GM12891 (cell line): ENCODE results near the gene ASB2.

Experiments
- DNase-seq: peaks from one replicate; pipeline ENCODE4 v3.0.0; 2011; ENCODE audit warnings: low spot score; ENCODE audit not compliant: insufficient read length
- FAIRE-seq: peaks from 2 replicates; lab custom pipeline; 2011; peaks lifted over from hg19 to GRCh38; lab: Jason Lieb, UNC
- PAX5 ChIP-seq: IDR thresholded peaks from 2 replicates; pipeline ENCODE4 v1.6.1; 2011; ENCODE audit warnings: low read length, moderate library complexity, mild to moderate bottlenecking; ENCODE audit not compliant: insufficient read depth, severe bottlenecking
- POLR2A ChIP-seq: IDR thresholded peaks from 2 replicates; pipeline ENCODE4 v1.6.1; 2011; ENCODE audit warnings: low read depth, low read length, control low read depth
- POLR2AphosphoS5 ChIP-seq: IDR thresholded peaks from 2 replicates; pipeline ENCODE4 v1.6.1; 2011; ENCODE audit warnings: low read depth, low read length, control low read depth
- POU2F2 ChIP-seq: IDR thresholded peaks from 2 replicates; pipeline ENCODE4 v1.6.1; 2011; ENCODE audit warnings: low read depth, mild to moderate bottlenecking, control low read depth, low read length, moderate library complexity
- SPI1 ChIP-seq: IDR thresholded peaks from 2 replicates; pipeline ENCODE4 v1.6.1; 2011; ENCODE audit warnings: low read depth, low read length, control low read depth
- TAF1 ChIP-seq: IDR thresholded peaks from 2 replicates; pipeline ENCODE4 v1.6.1; 2011; ENCODE audit warnings: low read depth, low read length, control low read depth

Gene ASB2

DNA sequence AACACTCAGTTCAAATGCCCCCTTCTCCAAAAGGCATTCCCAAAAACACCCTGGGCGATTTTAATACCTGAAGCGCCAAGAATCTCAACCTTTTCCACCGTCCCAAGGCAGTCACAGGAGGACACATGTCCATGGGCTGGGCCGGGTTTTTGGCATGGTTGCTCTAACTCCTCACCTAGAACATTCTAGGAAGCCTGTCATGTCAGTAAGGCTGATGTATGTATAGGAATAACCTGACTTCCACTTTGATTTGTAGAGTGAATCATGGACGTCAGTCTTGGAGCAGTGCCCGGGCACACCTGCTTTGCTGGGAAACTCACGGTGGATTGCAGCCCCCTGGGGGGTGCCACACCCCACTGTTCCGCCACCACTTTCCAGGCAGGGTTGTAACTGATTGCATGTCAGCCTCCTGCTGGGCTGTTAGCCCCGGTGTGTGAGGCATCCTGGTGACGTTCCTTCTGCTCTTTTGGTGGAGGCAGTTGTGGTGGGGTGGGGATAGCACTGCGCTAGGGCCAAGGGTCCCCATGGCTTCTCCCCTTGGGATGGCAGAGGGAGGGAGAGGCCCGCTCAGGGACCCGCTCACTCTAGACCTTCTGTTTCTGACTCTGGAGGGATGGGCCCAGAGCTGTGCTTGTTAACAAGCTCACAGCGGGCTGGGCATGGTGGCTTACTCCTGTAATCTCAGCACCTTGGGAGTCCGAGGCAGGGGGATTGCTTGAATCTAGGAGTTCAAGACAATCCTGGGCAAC is 84.4 kb downstream of the ASB2 start:
- FAIRE-seq (no peak), DNase-seq (no peak)
- TF ChIP-seq PAX5 = no peak
- no peak for TF ChIP-seq SPI1
- TF ChIP-seq TAF1 = no peak
- no peak for TF ChIP-seq POLR2AphosphoS5
- TF ChIP-seq POU2F2 = no peak
- TF ChIP-seq POLR2A = no peak

DNA sequence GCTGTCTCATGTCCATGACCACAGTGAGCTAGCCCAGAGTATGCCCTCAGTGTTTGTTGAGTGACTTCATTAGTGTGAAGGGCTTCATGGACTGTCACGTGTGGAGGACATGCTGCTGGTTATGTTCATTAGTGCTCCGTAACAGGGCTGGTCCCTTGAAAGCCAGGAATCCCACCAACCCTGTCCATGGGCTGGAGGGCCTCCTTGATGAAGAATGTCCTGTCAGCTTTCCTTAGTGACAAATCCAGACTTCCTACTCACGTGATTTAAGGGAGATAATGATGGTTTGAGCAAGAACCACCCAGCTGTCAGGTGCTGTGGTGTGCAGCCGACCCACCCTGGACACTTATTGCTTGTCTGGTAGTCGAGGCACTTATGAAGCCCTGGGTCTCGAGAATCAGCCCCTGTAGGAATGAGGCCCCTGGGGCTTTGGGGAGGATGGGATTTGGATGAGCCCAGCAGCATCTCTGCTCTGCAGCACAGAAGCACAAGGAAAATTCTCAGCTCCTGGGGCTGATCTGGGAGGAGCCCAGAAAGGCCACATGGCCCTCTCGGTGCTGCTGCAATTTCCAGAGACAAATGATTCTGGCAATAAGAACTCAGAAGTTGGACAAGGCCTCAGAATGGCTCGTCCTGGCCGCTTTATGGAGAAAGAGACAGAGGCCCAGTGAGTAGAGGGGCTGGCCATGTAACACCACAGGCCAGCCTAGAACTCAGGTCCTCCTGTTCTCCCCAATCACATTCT is 86.5 kb downstream of the ASB2 start:
- DNase-seq (no peak), FAIRE-seq (no peak)
- no peak for TF ChIP-seq SPI1
- no peak for TF ChIP-seq POLR2AphosphoS5
- no peak for TF ChIP-seq POU2F2
- TF ChIP-seq PAX5 = no peak
- TF ChIP-seq TAF1 = no peak
- TF ChIP-seq POLR2A = no peak

- no peak for FAIRE-seq
- no peak for DNase-seq
- no peak for TF ChIP-seq POLR2A
- no peak for TF ChIP-seq SPI1
- no peak for TF ChIP-seq PAX5
- no peak for TF ChIP-seq POU2F2
- TF ChIP-seq TAF1 = no peak
- no peak for TF ChIP-seq POLR2AphosphoS5
Observed at GRCh38 chr14:93888995-93889394, 87.4 kb downstream of the ASB2 start.

DNA sequence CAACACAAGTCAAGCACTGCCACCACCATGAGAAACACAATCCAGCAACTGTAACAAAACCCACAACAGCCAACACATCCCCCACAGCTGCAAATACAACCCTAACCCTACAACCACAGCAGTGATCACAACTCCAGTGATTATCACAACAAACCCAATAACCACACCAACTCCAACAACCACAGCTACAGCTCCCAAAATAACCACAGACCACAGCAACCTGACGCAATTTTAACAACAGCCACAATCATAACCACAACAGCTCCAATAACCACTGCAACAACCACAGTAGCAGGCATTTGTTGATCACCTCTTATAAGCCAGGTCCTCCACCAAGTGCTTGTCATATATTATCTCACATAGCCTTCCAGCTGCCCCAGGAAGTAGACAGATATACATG is 91.4 kb downstream of the ASB2 start:
- no peak for FAIRE-seq
- DNase-seq = no peak
- TF ChIP-seq POLR2A (no peak), PAX5 (no peak), TAF1 (no peak), POU2F2 (no peak), SPI1 (no peak), POLR2AphosphoS5 (no peak)
